D721Med (cell line): ENCODE results near the gene SLC35D3.
A peak's percentile ranks its signal among the peaks of the same experiment; 100 is the strongest.

Source experiments
- DNase-seq: peaks from one replicate; pipeline ENCODE4 v3.0.0; 2011; ENCODE audit warnings: low spot score; ENCODE audit not compliant: insufficient read length
- FAIRE-seq: peaks from 2 replicates; lab custom pipeline; 2011; peaks lifted over from hg19 to GRCh38; lab: Jason Lieb, UNC
- TF ChIP-seq, protein P1 (sequence below): IDR thresholded peaks from 2 replicates; pipeline ENCODE4 v1.5.1; 2012; ENCODE audit warnings: mild to moderate bottlenecking, control low read depth; ENCODE audit not compliant: insufficient read depth; ENCODE audit errors: missing control alignments

Gene SLC35D3

GRCh38 chr6:136922685-136923006 is 545 bp downstream of the SLC35D3 start:
- TF ChIP-seq, protein P1, sequence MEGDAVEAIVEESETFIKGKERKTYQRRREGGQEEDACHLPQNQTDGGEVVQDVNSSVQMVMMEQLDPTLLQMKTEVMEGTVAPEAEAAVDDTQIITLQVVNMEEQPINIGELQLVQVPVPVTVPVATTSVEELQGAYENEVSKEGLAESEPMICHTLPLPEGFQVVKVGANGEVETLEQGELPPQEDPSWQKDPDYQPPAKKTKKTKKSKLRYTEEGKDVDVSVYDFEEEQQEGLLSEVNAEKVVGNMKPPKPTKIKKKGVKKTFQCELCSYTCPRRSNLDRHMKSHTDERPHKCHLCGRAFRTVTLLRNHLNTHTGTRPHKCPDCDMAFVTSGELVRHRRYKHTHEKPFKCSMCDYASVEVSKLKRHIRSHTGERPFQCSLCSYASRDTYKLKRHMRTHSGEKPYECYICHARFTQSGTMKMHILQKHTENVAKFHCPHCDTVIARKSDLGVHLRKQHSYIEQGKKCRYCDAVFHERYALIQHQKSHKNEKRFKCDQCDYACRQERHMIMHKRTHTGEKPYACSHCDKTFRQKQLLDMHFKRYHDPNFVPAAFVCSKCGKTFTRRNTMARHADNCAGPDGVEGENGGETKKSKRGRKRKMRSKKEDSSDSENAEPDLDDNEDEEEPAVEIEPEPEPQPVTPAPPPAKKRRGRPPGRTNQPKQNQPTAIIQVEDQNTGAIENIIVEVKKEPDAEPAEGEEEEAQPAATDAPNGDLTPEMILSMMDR = no peak
- DNase-seq (no peak), FAIRE-seq (no peak)

DNA sequence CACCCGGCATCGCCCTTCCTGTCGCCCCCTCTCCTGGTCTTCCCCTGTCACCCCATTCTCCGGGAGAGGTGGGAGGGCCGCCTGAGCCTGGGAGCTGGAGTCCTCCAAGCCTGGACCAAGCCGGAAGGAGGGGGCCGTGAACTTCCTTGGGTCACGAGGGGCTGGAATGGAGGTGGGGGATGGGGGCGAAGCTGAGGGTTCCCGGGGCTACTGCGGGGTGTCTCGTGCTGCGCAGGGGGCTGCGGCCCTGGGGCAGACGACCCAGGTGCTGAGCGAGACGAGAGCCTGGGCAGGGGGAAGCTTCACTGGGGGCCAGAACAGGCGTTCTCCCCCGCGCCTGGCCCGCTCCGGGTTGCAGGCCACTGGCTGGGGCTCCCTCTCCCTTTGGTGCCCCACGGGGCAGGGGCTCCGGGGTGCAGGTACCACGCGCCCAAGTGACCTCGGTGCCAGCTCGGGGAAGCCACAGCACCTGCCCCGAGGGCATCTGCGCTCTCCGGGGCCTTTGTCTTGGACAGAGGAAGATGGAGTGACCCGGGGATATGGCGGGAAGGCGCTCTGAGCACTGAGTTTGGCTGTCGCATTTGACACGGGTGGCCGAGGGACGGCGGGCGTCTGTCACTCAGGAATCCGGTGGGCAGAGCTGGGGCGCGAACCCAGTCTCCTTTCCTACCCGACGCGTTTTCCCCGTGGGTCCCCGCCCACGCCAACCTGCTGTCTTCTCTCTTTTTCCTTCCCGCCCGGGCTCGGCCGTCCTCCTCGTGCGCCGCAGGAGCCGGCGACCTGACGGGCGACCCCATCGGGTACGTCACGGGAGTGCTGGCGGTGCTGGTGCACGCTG is 1.2 kb downstream of the SLC35D3 start:
- TF ChIP-seq, protein P1 = no peak

DNA sequence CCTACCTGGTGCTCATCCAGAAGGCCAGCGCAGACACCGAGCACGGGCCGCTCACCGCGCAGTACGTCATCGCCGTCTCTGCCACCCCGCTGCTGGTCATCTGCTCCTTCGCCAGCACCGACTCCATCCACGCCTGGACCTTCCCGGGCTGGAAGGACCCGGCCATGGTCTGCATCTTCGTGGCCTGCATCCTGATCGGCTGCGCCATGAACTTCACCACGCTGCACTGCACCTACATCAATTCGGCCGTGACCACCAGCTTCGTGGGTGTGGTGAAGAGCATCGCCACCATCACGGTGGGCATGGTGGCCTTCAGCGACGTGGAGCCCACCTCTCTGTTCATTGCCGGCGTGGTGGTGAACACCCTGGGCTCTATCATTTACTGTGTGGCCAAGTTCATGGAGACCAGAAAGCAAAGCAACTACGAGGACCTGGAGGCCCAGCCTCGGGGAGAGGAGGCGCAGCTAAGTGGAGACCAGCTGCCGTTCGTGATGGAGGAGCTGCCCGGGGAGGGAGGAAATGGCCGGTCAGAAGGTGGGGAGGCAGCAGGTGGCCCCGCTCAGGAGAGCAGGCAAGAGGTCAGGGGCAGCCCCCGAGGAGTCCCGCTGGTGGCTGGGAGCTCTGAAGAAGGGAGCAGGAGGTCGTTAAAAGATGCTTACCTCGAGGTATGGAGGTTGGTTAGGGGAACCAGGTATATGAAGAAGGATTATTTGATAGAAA is 2.0 kb downstream of the SLC35D3 start:
- DNase-seq (no peak), FAIRE-seq (no peak)
- TF ChIP-seq, protein P1 = no peak

More for the DNA sequence above, 1.2 kb downstream of the SLC35D3 start:
- DNase-seq (no peak), FAIRE-seq (no peak)

GRCh38 chr6:136926383-136926782 is 4.3 kb downstream of the SLC35D3 start:
- FAIRE-seq (no peak), DNase-seq (no peak)
- TF ChIP-seq, protein P1 = no peak

DNA sequence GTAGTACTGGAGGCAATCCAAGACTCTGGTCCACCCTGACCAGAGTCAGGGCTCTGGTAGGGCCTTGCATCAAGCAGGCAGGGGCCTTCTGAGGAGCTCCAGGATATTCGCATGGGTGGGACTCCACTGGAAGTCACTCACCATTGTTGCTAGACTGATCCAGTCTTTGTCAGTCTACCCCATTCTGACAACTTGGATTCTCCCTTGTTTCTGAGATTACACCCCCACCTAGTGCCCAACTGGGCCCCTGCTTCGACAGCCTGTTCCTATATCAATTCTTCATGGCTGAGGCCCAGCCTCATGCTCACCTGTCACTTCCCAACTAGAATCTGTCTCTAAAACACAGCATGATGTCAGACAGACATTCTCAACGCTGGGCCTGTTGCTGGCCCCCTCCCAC is 5.2 kb downstream of the SLC35D3 start:
- DNase-seq (no peak), FAIRE-seq (no peak)
- TF ChIP-seq, protein P1 = peak; percentile 39

DNA sequence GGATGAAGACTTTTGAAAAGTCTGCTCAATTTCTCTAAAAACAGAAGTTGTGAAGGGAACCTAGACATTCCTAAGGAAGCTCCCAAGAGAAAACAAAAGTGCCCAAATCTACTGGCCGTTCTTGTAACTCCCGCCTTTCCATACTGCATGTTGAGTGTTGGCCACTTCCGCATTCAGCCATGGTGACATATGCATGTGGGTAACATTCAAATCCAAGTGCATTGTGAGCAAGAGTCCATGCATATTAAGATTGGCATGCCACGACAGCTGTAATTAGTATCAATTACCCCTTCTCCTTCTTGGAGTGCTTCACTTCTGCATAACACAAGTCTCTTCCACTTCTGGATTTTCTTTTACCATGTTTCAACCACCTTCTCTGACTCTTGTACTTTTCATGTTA is 8.4 kb downstream of the SLC35D3 start:
- FAIRE-seq = no peak
- TF ChIP-seq, protein P1 = no peak
- DNase-seq = no peak

GRCh38 chr6:136932599-136932998 is 10.5 kb downstream of the SLC35D3 start:
- TF ChIP-seq, protein P1 = no peak
- DNase-seq (no peak), FAIRE-seq (no peak)
